Glutamatergic neuron (in vitro differentiated cells): ENCODE measurements around the gene CLSTN1. TPM values are rescaled to one million over a fixed set of nuclear protein-coding genes. Genes with fewer than 3 reads are reported as not detected.
"Not testable (repeated sequence)": the region's sequence is repeated elsewhere in the genome, so short reads cannot be mapped to it uniquely, and the experiment has no call there.

Experiments used
- DNase-seq: peaks from one replicate; pipeline ENCODE4 v3.0.0; 2022
- H3K27ac Mint-ChIP-seq: one replicate; pipeline ENCODE4 v1.8.0; 2020; ENCODE audit warnings: mild to moderate bottlenecking, mixed read lengths, inconsistent platforms; ENCODE audit not compliant: unreplicated experiment
- H3K27me3 Mint-ChIP-seq: one replicate; pipeline ENCODE4 v1.8.0; 2020; ENCODE audit warnings: mild to moderate bottlenecking, moderate library complexity, mixed read lengths, inconsistent platforms; ENCODE audit not compliant: unreplicated experiment
- H3K36me3 Mint-ChIP-seq: one replicate; pipeline ENCODE4 v1.8.0; 2020; ENCODE audit warnings: mild to moderate bottlenecking, mixed read lengths, inconsistent platforms; ENCODE audit not compliant: unreplicated experiment
- H3K4me1 Mint-ChIP-seq: one replicate; pipeline ENCODE4 v1.8.0; 2020; ENCODE audit warnings: mild to moderate bottlenecking, low read depth, mixed read lengths, inconsistent platforms; ENCODE audit not compliant: unreplicated experiment
- H3K4me3 Mint-ChIP-seq: one replicate; pipeline ENCODE4 v1.8.0; 2020; ENCODE audit warnings: mild to moderate bottlenecking, mixed read lengths, inconsistent platforms; ENCODE audit not compliant: unreplicated experiment
- H3K9me3 Mint-ChIP-seq: one replicate; pipeline ENCODE4 v1.8.0; 2020; ENCODE audit warnings: mild to moderate bottlenecking, moderate library complexity, mixed read lengths, inconsistent platforms; ENCODE audit not compliant: unreplicated experiment
- total RNA-seq: library from RNA; stranded (reverse); fragmentation: NEBNext Ultra II Directional; extraction: Animal tissue kit (Norgen Biotek cat#: 25700); gene quantifications from one replicate; pipeline ENCODE4 v1.2.1, GENCODE V29; 2021; ENCODE audit not compliant: unreplicated experiment
- TF ChIP-seq, protein P1 (sequence below): fragments of 200-600 bp; sonication (generic); IDR thresholded peaks from one replicate; pipeline ENCODE4 v1.5.0; 2021; ENCODE audit not compliant: partially characterized antibody, unreplicated experiment

Gene CLSTN1
- total RNA-seq, 1 donor from 2014 or later: 139 TPM

GRCh38 chr1:9797049-9797448, 26.7 kb downstream of the CLSTN1 start:
- peaks cover 2% of the 10 kb centered on the region for H3K27me3 Mint-ChIP-seq
- peaks cover 29% of the 10 kb centered on the region for H3K4me1 Mint-ChIP-seq
- no peak for DNase-seq
- peaks cover 10% of the 10 kb centered on the region for H3K9me3 Mint-ChIP-seq
- no peak overlapping the region for H3K4me3 Mint-ChIP-seq
- H3K27ac Mint-ChIP-seq: peak overlapping the region; percentile 5
- TF ChIP-seq, protein P1, sequence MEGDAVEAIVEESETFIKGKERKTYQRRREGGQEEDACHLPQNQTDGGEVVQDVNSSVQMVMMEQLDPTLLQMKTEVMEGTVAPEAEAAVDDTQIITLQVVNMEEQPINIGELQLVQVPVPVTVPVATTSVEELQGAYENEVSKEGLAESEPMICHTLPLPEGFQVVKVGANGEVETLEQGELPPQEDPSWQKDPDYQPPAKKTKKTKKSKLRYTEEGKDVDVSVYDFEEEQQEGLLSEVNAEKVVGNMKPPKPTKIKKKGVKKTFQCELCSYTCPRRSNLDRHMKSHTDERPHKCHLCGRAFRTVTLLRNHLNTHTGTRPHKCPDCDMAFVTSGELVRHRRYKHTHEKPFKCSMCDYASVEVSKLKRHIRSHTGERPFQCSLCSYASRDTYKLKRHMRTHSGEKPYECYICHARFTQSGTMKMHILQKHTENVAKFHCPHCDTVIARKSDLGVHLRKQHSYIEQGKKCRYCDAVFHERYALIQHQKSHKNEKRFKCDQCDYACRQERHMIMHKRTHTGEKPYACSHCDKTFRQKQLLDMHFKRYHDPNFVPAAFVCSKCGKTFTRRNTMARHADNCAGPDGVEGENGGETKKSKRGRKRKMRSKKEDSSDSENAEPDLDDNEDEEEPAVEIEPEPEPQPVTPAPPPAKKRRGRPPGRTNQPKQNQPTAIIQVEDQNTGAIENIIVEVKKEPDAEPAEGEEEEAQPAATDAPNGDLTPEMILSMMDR: no peak
- no peaks in the 10 kb centered on the region for H3K36me3 Mint-ChIP-seq

GRCh38 chr1:9794081-9794480, 29.7 kb downstream of the CLSTN1 start:
- H3K4me3 Mint-ChIP-seq: no peak overlapping the region
- no peak for DNase-seq
- TF ChIP-seq, protein P1: no peak
- peak overlapping the region; percentile 33 for H3K27ac Mint-ChIP-seq
- H3K27me3 Mint-ChIP-seq: peaks cover 5% of the 10 kb centered on the region
- peaks cover 33% of the 10 kb centered on the region for H3K4me1 Mint-ChIP-seq
- H3K9me3 Mint-ChIP-seq: peaks cover 8% of the 10 kb centered on the region
- no peaks in the 10 kb centered on the region for H3K36me3 Mint-ChIP-seq

GRCh38 chr1:9793291-9793690, 30.5 kb downstream of the CLSTN1 start:
- Mint-ChIP-seq H3K4me3 (no peak overlapping the region), H3K9me3 (peaks cover 8% of the 10 kb centered on the region), H3K27ac (peak overlapping the region; percentile 6), H3K27me3 (peaks cover 5% of the 10 kb centered on the region), H3K4me1 (peaks cover 33% of the 10 kb centered on the region), H3K36me3 (no peaks in the 10 kb centered on the region)
- no peak for DNase-seq
- TF ChIP-seq, protein P1: no peak

DNA sequence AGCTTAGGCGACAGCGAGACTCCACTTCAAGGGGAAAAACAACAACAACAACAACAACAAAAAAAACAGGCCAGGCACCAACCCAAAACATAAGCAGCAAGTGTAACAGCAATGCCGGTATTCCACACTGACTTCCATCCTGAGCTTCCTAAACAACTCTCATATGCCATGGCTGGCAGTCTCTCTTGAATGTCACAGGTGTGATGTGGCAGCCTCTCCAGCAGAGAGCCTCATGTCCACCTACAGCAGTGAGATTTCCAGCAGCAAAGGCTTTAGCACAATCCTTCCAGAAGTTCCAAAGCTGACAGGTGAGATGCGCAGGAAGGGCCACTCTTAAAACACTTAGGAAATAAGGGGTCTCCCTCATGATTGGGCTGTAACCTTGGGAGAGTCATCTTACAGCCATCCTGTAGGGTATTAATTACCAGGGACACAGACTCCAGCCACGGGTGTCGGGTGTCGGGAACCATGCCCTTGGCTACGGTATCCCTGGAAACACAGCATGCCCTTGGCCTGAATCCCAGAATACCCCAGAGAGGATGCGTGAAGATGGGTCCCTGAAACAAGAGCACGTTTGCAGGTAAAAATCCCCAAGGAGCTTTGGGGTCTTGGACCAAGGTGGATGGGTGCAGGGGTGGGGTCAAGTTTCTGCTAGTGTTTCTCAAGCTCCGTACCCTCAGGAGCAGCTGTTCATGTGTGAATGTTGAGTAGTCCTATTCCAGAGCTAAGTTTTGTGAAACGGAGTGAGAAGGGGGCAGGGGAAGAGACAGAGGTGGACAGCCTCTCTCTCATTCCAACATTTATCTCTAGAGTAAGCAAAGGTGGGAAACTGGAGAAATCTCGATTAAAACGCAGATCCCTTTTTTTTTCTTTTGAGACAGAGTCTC, 31.4 kb downstream of the CLSTN1 start:
- H3K36me3 Mint-ChIP-seq: no peaks in the 10 kb centered on the region
- H3K4me1 Mint-ChIP-seq: peaks cover 30% of the 10 kb centered on the region
- peaks cover 6% of the 10 kb centered on the region for H3K27me3 Mint-ChIP-seq
- H3K4me3 Mint-ChIP-seq: peak overlapping the region; percentile 42
- peak; percentile 53 for DNase-seq
- TF ChIP-seq, protein P1: no peak
- no peak overlapping the region for H3K27ac Mint-ChIP-seq
- H3K9me3 Mint-ChIP-seq: peaks cover 8% of the 10 kb centered on the region

DNA sequence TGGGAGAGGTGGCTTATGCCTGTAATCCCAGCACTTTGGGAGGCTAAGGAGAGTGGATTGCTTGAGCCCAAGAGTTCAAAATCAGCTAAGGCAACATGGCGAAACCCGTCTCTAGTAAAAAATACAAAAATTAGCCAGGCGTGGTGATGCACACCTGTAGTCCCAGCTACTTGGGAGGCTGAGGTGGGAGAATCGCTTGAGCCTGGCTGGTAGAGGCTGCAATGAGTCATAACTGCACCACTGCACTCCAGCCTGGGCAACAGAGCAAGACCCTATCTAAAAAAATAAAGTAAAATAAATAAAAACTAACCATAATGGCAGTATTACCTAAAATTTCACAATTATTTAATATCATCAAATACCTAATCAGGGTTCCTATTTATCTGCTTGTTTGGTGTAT, 34.1 kb downstream of the CLSTN1 start:
- H3K27ac Mint-ChIP-seq, H3K36me3 Mint-ChIP-seq, H3K9me3 Mint-ChIP-seq, DNase-seq, H3K27me3 Mint-ChIP-seq, H3K4me3 Mint-ChIP-seq: not testable (repeated sequence)
- H3K4me1 Mint-ChIP-seq: peaks cover 28% of the 10 kb centered on the region
